ENCODE measurements around the gene RASL11B. TPM values are rescaled to one million over a fixed set of nuclear protein-coding genes. Genes with fewer than 3 reads are reported as not detected.

The RASL11B gene
- total RNA-seq, 1 donor from 2014 or later, result 1.3 TPM

DNA sequence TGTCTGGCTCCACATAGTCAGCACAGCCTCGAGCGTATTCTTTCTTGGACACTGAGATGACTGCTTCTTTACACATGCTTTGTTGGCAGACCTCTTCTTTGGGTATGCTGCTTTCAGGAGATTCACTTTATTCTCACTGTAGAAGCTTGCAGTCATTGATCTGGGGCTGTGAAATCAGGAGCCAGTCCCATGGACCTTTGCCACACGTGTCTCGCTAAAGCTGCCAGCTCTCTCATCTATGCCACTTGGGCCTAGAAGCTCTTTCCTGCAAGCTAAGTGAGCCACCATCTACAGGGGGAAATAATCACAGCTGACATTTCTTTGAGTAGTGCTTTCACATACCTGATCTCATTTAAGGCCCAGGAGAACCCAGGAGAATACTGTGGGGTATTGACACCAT, 5.0 kb downstream of the RASL11B start:
- TF ChIP-seq, protein P1, sequence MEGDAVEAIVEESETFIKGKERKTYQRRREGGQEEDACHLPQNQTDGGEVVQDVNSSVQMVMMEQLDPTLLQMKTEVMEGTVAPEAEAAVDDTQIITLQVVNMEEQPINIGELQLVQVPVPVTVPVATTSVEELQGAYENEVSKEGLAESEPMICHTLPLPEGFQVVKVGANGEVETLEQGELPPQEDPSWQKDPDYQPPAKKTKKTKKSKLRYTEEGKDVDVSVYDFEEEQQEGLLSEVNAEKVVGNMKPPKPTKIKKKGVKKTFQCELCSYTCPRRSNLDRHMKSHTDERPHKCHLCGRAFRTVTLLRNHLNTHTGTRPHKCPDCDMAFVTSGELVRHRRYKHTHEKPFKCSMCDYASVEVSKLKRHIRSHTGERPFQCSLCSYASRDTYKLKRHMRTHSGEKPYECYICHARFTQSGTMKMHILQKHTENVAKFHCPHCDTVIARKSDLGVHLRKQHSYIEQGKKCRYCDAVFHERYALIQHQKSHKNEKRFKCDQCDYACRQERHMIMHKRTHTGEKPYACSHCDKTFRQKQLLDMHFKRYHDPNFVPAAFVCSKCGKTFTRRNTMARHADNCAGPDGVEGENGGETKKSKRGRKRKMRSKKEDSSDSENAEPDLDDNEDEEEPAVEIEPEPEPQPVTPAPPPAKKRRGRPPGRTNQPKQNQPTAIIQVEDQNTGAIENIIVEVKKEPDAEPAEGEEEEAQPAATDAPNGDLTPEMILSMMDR (IDR thresholded peaks at IDR 0.05; ENCODE audit: insufficient read depth, low read length, severe bottlenecking), result no peak
- no peak overlapping the region for H3K4me3 ChIP-seq (ENCODE audit: low read depth, low read length)
- DNase-seq (ENCODE audit: low read depth) (no peak), FAIRE-seq (no peak)
- H3K36me3 ChIP-seq (ENCODE audit: control insufficient read depth, insufficient read depth, low read length), result peaks cover 3% of the 10 kb centered on the region
- H3K27me3 ChIP-seq (ENCODE audit: control insufficient read depth, insufficient read depth, low read length), result no peaks in the 10 kb centered on the region

DNA sequence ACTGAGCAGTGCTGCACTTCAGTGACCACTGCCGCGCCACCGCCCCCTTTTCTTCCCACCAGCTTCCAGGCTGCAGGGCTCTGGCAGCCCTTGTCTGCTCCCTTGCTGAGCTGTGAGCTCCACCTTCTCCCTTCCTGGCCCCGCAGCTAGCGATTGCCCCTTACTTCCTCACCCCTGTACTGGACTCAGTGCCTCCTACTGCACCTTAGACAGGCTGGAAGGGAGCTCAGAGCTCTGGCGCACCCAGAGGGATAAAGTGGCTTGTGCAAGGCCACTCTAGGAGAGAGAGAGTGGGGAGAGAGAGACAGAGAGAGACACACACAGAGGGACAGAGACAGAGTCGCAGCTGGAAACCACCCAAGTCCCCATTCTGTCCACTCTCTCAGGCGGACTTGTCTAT, 6.0 kb downstream of the RASL11B start:
- H3K27me3 ChIP-seq (ENCODE audit: control insufficient read depth, insufficient read depth, low read length), result no peaks in the 10 kb centered on the region
- TF ChIP-seq, protein P1 (IDR thresholded peaks at IDR 0.05; ENCODE audit: insufficient read depth, low read length, severe bottlenecking), result no peak
- H3K36me3 ChIP-seq (ENCODE audit: control insufficient read depth, insufficient read depth, low read length), result peaks cover 3% of the 10 kb centered on the region
- FAIRE-seq (no peak), DNase-seq (ENCODE audit: low read depth) (no peak)
- H3K4me3 ChIP-seq (ENCODE audit: low read depth, low read length), result no peak overlapping the region

DNA sequence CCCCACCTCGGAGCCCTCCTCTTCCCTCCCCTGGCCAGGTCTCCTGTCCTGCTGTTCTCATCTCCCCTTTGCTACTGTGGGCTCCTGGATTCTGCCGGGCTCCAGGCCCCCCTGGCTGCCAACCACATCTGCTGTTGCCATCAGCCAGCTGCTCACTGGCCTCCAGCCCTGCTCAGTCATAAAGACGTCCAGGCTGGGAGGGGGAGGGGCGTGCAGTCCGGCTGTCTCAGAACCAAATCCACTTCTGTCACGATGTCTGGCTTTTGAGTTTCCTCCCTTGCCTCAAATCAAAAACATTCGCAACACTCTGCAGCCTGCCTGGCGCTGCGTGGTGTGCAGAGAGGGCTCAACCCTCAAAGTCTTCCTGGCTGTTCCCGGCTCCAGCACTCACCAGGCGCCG, 7.1 kb downstream of the RASL11B start:
- Histone ChIP-seq H3K36me3 (ENCODE audit: control insufficient read depth, insufficient read depth, low read length) (peaks cover 3% of the 10 kb centered on the region), H3K4me3 (ENCODE audit: low read depth, low read length) (no peak overlapping the region), H3K27me3 (ENCODE audit: control insufficient read depth, insufficient read depth, low read length) (no peaks in the 10 kb centered on the region)
- TF ChIP-seq, protein P1 (IDR thresholded peaks at IDR 0.05; ENCODE audit: insufficient read depth, low read length, severe bottlenecking), result no peak
- no peak for FAIRE-seq
- no peak for DNase-seq (ENCODE audit: low read depth)

DNA sequence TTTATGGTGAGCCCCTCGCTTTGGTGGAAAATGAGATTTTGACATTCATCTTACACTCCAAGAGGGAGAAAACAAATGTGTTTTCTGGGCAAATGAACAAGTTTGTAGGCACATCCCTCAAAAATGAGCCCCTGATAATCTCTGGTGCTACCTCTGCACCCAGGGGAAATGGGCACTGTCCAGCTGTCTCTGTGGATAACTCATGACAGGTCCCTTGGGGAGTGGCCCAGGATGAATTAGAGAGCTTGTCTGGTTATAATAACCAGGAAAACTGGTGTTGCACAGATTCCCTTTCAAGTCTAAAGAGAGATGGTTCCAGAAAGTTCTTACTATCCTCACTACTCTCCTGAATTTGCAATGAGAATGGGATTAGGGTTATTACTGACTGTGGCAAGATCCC, 7.5 kb downstream of the RASL11B start:
- no peak for DNase-seq (ENCODE audit: low read depth)
- Histone ChIP-seq H3K36me3 (ENCODE audit: control insufficient read depth, insufficient read depth, low read length) (peaks cover 3% of the 10 kb centered on the region), H3K27me3 (ENCODE audit: control insufficient read depth, insufficient read depth, low read length) (no peaks in the 10 kb centered on the region), H3K4me3 (ENCODE audit: low read depth, low read length) (no peak overlapping the region)
- TF ChIP-seq, protein P1 (IDR thresholded peaks at IDR 0.05; ENCODE audit: insufficient read depth, low read length, severe bottlenecking), result no peak
- FAIRE-seq, result no peak

DNA sequence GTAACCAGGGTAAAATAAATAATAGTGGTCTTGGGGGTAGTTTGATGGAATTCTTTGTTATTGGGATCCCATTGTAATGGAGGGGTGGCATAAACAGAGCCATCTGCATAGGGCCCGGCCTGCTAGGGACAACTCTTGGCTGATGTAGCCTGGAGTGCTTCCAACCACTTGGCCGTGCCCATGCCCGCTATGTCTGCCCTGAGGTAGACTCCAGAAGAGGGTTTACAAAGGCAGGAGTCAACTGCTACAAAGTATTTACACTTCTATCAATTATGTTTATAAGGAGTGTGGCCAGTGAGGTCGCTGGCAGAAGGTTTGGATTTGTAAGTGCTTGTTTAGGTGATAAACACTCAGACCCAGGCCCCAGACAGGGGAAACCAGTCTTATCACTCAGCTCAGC, 8.1 kb downstream of the RASL11B start:
- TF ChIP-seq, protein P1 (IDR thresholded peaks at IDR 0.05; ENCODE audit: insufficient read depth, low read length, severe bottlenecking), result no peak
- Histone ChIP-seq H3K27me3 (ENCODE audit: control insufficient read depth, insufficient read depth, low read length) (no peaks in the 10 kb centered on the region), H3K4me3 (ENCODE audit: low read depth, low read length) (no peak overlapping the region), H3K36me3 (ENCODE audit: control insufficient read depth, insufficient read depth, low read length) (peaks cover 3% of the 10 kb centered on the region)
- FAIRE-seq (no peak), DNase-seq (ENCODE audit: low read depth) (no peak)

DNA sequence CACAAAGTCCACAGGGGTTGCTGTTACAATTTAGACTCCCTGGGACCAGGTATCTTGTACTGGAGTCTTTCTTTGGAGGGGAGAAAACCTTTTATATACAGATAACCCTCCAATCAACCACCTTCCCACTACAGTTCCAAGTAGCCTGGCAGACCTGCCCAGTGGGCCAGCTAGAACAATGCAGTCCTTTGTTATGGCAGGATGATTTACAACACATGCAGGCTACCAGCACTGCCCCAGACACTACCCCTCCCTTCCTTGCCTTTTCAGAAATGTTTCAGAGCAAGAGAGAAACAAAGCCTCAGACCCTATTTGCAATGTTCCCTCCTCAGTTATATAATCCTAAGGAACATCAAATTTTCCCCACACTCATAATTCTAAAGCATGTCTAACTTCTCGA, 11.1 kb downstream of the RASL11B start:
- no peak for FAIRE-seq

More for the DNA sequence above, 11.1 kb downstream of the RASL11B start:
- no peaks in the 10 kb centered on the region for H3K27me3 ChIP-seq (ENCODE audit: control insufficient read depth, insufficient read depth, low read length)
- no peak overlapping the region for H3K4me3 ChIP-seq (ENCODE audit: low read depth, low read length)
- no peaks in the 10 kb centered on the region for H3K36me3 ChIP-seq (ENCODE audit: control insufficient read depth, insufficient read depth, low read length)
- no peak for DNase-seq (ENCODE audit: low read depth)
- TF ChIP-seq, protein P1 (IDR thresholded peaks at IDR 0.05; ENCODE audit: insufficient read depth, low read length, severe bottlenecking), result no peak
